Smooth muscle cell (in vitro differentiated cells): Measurements from ENCODE around the gene PDXDC1. TPM values are rescaled to one million over a fixed set of nuclear protein-coding genes. Genes with fewer than 3 reads are reported as not detected.
"Not testable (repeated sequence)": the region's sequence is repeated elsewhere in the genome, so short reads cannot be mapped to it uniquely, and the experiment has no call there.

ENCODE experiments used
- DNase-seq: peaks from one replicate; lab custom pipeline; 2025; ENCODE audit not compliant: unreplicated experiment; lab: John Stamatoyannopoulos, UW
- H2AFZ ChIP-seq: fragments of 200-600 bp; sonication (generic); 2 replicates; pipeline ENCODE4 v1.6.0; 2016; ENCODE audit warnings: antibody characterized with exemption, low read depth, mild to moderate bottlenecking
- H3F3A ChIP-seq: fragments of 200-600 bp; sonication (generic); 2 replicates; pipeline ENCODE4 v1.6.0; 2017; ENCODE audit warnings: antibody characterized with exemption, low read depth
- H3K27ac ChIP-seq: fragments of 200-600 bp; sonication (generic); 2 replicates; pipeline ENCODE4 v1.5.1; 2016; ENCODE audit warnings: low read depth, mild to moderate bottlenecking
- H3K27me3 ChIP-seq: fragments of 200-600 bp; sonication (generic); 2 replicates; pipeline ENCODE4 v1.6.1; 2016; ENCODE audit warnings: low read depth, mild to moderate bottlenecking
- H3K36me3 ChIP-seq: fragments of 200-600 bp; sonication (generic); 2 replicates; pipeline ENCODE4 v1.5.1; 2016; ENCODE audit warnings: low read depth
- H3K4me1 ChIP-seq: fragments of 200-600 bp; sonication (generic); 2 replicates; pipeline ENCODE4 v1.5.1; 2016; ENCODE audit warnings: low read depth
- H3K4me2 ChIP-seq: fragments of 200-600 bp; sonication (generic); 2 replicates; pipeline ENCODE4 v1.6.0; 2016; ENCODE audit warnings: mild to moderate bottlenecking
- H3K4me3 ChIP-seq: fragments of 200-600 bp; sonication (generic); 2 replicates; pipeline ENCODE4 v1.5.1; 2016; ENCODE audit warnings: mild to moderate bottlenecking
- H3K79me2 ChIP-seq: fragments of 200-600 bp; sonication (generic); 2 replicates; pipeline ENCODE4 v1.6.0; 2016; ENCODE audit warnings: low read depth, mild to moderate bottlenecking
- H3K9ac ChIP-seq: fragments of 200-600 bp; sonication (generic); 2 replicates; pipeline ENCODE4 v1.6.0; 2016; ENCODE audit warnings: low read depth
- H3K9me3 ChIP-seq: fragments of 200-600 bp; sonication (generic); replicated peaks from 2 replicates; pipeline ENCODE4 v1.5.1; 2016; ENCODE audit warnings: low read depth
- H4K20me1 ChIP-seq: fragments of 200-600 bp; sonication (generic); 2 replicates; pipeline ENCODE4 v1.6.0; 2016; ENCODE audit warnings: low read depth
- WGBS: methylation state at CpG from one replicate; pipeline ENCODE4 v1.1.7; 2016; ENCODE audit warnings: low lambda C conversion rate; 5-methylcytosine and 5-hydroxymethylcytosine counted together
- polyA plus RNA-seq: library from polyadenylated mRNA; unstranded; fragments of >200 nt; fragmentation: Nextera tagmentation; extraction: Ambion mirVana; gene quantifications from 2 replicates; pipeline ENCODE4 v1.2.1, GENCODE V29; 2016
- total RNA-seq: library from RNA; depleted of rRNA; stranded (reverse); fragments of >200 nt; gene quantifications from 2 replicates; pipeline ENCODE4 v1.2.3, GENCODE V29; 2014
- TF ChIP-seq, protein P1 (sequence below): fragments of 200-600 bp; sonication (generic); IDR thresholded peaks from 2 replicates; pipeline ENCODE4 v1.5.1; 2017; ENCODE audit warnings: borderline replicate concordance, mild to moderate bottlenecking, antibody characterized with exemption; ENCODE audit not compliant: insufficient read depth, poor library complexity, severe bottlenecking

The PDXDC1 gene
- total and polyA plus RNA-seq, 2 experiments from 2014 or later = 102 to 113 TPM

DNA sequence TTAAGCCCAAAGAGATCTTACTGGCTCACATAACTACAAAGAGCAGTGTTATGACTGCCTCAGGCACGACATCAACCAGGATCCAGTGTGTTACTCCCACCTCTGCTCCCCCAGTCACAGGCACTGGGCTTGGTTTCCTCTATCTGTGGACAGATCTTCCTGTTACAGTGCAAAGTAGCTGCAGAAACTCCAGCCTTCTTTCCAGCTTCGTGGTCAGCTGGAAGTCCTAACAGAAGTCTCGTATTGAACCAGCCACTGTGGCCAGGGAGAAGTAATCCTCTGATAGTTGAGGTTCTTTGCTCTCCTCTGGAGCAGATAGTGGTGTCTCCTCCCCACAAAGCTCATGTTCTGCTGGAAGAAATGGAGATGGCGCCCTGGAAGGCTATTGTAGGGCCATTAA lies 41.5 kb downstream of the PDXDC1 start:
- peak overlapping the region; percentile 88 for H3K27ac ChIP-seq
- H3K9ac ChIP-seq = peak overlapping the region; percentile 1
- 40% methylated on average over 4 of the region's 4 CpGs for WGBS
- H3K36me3 ChIP-seq = peaks cover 13% of the 10 kb centered on the region
- H3K4me1 ChIP-seq, DNase-seq, H3K79me2 ChIP-seq, H3K4me3 ChIP-seq, H3K9me3 ChIP-seq, H2AFZ ChIP-seq, H3K27me3 ChIP-seq: not testable (repeated sequence)
- peak overlapping the region; percentile 5 for H3K4me2 ChIP-seq
- peaks cover 46% of the 10 kb centered on the region for H3F3A ChIP-seq
- peaks cover 69% of the 10 kb centered on the region for H4K20me1 ChIP-seq

DNA sequence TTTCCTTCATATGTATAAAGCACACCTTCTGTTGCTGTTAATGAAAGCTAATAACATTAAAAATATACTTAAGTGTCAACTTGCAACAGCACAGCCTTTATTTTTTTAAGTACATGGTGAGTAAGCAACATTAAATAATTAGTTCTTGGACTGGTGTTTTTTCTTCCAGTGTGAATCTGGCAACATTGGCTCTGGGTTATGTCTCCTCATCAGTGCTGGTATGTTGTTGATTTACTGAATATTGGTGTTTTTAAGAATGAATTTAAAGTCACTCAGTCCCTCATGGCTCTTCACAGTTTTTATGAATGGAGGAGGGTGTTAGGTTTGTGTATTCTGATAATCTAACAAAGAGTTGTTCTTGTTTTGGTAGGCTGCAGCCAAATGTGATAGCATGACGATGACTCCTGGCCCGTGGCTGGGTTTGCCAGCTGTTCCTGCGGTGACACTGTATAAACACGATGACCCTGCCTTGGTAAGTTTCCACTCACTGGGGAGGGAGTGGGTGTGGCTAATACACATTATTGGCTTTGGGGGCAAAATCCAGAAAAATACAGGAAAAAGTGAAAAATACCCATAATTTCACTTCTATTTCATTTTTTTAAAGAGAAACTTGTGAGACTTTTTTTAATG lies 42.2 kb downstream of the PDXDC1 start:
- H2AFZ ChIP-seq, H3K4me1 ChIP-seq, H3K9me3 ChIP-seq, H3K27me3 ChIP-seq, DNase-seq, H3K4me3 ChIP-seq, H3K79me2 ChIP-seq: not testable (repeated sequence)
- Histone ChIP-seq H4K20me1 (peaks cover 75% of the 10 kb centered on the region), H3F3A (peaks cover 48% of the 10 kb centered on the region), H3K4me2 (peak overlapping the region; percentile 18), H3K36me3 (peaks cover 13% of the 10 kb centered on the region), H3K9ac (peak overlapping the region; percentile 1), H3K27ac (peak overlapping the region; percentile 88)
- 29% methylated on average over 4 of the region's 4 CpGs for WGBS

DNA sequence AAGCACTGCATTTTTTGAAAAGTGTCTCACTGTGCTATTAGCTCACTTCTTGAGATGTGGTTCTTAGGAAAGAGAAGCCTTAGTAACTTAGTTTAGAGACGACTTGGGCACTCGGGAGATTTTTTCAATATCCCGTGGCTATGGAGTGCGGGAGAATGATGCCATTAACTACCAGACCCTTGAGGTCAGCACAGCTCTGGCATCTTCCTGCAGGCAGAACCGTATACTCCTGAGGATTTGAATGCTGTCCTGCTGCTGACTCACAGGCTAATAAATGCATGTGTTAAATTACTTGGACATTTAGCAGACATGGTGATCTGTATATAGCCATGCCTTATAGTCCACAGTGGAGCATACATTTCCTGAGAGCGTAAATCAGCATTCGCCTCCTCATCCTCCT lies 46.6 kb downstream of the PDXDC1 start:
- H3K27ac ChIP-seq = peak overlapping the region; percentile 65

DNA sequence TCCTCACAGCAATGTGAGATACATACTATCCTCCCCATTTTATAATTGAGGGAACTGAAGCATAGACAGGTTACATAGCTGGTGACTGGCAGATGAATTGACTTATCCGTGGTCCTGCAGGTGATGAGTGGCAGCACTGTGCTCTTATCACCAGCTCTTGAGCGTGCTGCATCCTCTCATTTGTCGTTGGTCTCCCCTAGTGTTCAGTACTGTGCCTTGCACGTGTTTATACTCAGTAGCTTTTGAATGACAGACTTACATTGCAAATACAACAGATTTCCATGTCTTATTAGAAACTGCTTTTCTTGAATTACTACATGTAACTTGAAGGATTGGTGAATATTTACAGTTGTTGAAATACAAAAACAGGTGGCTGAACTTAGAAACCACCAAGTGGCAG lies 47.4 kb downstream of the PDXDC1 start:
- H2AFZ ChIP-seq, H3K4me2 ChIP-seq, H3K4me3 ChIP-seq, H3K9me3 ChIP-seq, H3K9ac ChIP-seq, H3K4me1 ChIP-seq, H3K27me3 ChIP-seq, DNase-seq: not testable (repeated sequence)
- Histone ChIP-seq H3K36me3 (peaks cover 15% of the 10 kb centered on the region), H3F3A (peaks cover 43% of the 10 kb centered on the region), H3K79me2 (peaks cover 31% of the 10 kb centered on the region), H4K20me1 (peaks cover 90% of the 10 kb centered on the region), H3K27ac (peak overlapping the region; percentile 65)
- TF ChIP-seq, protein P1, sequence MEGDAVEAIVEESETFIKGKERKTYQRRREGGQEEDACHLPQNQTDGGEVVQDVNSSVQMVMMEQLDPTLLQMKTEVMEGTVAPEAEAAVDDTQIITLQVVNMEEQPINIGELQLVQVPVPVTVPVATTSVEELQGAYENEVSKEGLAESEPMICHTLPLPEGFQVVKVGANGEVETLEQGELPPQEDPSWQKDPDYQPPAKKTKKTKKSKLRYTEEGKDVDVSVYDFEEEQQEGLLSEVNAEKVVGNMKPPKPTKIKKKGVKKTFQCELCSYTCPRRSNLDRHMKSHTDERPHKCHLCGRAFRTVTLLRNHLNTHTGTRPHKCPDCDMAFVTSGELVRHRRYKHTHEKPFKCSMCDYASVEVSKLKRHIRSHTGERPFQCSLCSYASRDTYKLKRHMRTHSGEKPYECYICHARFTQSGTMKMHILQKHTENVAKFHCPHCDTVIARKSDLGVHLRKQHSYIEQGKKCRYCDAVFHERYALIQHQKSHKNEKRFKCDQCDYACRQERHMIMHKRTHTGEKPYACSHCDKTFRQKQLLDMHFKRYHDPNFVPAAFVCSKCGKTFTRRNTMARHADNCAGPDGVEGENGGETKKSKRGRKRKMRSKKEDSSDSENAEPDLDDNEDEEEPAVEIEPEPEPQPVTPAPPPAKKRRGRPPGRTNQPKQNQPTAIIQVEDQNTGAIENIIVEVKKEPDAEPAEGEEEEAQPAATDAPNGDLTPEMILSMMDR = peak; percentile 18
- 50% methylated on average over 4 of the region's 4 CpGs for WGBS

More for the DNA sequence above, 46.6 kb downstream of the PDXDC1 start:
- not testable (repeated sequence) for H2AFZ ChIP-seq, H3K9me3 ChIP-seq, H3K4me1 ChIP-seq, DNase-seq, H3K27me3 ChIP-seq, H3K4me3 ChIP-seq, H3K9ac ChIP-seq
- H3K36me3 ChIP-seq = peaks cover 15% of the 10 kb centered on the region
- peaks cover 25% of the 10 kb centered on the region for H3K79me2 ChIP-seq
- H3K4me2 ChIP-seq = peak overlapping the region; percentile 15
- peaks cover 47% of the 10 kb centered on the region for H3F3A ChIP-seq
- WGBS = 9% methylated on average over 7 of the region's 7 CpGs
- peaks cover 89% of the 10 kb centered on the region for H4K20me1 ChIP-seq

DNA sequence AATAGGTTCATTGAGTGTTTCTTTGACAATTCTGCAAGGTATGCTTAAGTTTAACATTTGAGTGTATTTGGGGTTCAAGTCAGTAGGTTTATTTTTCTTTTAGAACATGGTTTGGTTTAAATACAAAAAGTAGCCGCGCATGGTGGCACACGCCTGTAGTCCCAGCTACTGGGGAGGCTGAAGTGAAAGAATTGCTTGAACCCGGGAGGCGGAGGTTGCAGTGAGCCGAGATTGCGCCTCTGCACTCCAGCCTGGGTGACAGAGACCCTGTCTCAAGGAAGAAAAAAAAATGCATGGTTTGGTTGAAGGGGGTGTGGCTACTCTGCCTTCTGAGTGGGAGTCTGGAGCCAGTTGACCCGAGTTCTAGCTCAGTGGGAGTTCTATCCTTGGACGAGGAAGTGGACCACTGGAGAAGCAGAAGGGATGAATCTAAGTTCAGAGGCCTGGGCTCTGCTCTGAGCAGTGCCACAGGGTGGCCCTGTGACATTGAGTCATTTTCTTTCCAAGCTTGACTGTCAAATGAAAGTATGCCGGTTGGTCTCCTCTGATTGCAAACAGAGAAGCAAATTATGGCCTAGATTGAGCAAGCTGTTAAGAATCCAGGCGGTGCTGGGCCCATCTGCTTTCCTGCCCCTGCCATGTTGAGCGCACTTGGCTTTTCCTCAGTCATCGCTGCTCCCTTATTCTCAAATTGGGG lies 48.7 kb downstream of the PDXDC1 start:
- not testable (repeated sequence) for H3K4me3 ChIP-seq, H3K27me3 ChIP-seq, DNase-seq, H3K4me1 ChIP-seq, H3K4me2 ChIP-seq, H3K9ac ChIP-seq, H2AFZ ChIP-seq, H3K9me3 ChIP-seq
- 79% methylated on average over 13 of the region's 13 CpGs for WGBS
- peaks cover 31% of the 10 kb centered on the region for H3K79me2 ChIP-seq
- H4K20me1 ChIP-seq = peaks cover 92% of the 10 kb centered on the region
- H3K36me3 ChIP-seq = peaks cover 12% of the 10 kb centered on the region
- peak overlapping the region; percentile 76 for H3K27ac ChIP-seq
- peaks cover 40% of the 10 kb centered on the region for H3F3A ChIP-seq

DNA sequence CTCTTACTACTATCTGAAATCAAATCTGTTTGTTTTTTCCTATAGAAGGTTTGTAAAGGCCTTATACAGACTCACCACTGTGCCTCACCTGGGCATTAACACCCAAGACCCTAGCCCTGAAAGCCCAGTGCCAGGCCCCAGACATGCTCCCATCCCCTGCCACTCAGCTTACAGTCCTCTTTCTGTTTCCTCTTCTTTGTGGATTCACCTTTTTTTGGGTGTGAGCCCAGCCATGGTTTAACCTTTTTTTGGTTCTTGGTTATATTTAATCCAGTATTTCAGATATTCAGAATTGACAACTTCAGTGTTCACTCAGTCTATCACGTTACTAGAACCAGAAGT lies 50.0 kb downstream of the PDXDC1 start:
- Histone ChIP-seq H3K27ac (peak overlapping the region; percentile 76), H3K79me2 (peaks cover 25% of the 10 kb centered on the region)
- H3K4me1 ChIP-seq = not testable (repeated sequence)

DNA sequence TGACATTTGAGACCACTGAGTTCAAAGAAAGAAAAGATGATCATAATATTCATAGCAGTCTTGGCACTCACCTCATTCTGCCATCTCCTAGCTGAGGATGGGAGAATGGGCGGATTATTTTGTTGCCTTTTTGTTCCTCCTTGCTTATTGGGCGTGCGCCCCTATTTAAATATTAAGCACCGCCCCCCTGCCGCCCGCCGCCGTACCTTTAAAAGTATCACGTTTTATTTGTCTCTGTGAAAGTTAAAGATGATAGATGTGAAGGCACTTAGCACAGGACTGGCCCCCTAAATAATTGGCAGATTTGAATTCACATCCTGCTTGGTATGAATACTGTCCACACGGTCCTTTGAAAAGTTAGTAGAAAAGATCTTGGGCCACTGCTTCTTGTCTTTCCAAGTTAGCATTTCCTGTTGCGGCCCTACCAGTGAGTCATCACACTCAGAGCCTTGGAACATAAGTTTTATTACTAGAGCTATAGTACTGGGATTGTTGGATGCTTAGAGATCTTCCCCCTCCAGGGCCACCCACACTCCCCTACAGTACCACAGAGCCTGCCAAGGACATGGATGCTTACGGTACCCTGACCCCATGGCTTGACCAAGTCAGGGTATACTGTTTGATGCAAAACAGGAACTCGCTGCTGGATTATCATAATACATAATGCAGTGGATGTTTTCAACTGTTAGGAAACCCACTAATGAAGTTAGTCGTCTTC lies 50.6 kb downstream of the PDXDC1 start:
- H3K9me3 ChIP-seq, H2AFZ ChIP-seq, H3K36me3 ChIP-seq, H3K4me3 ChIP-seq, H3K9ac ChIP-seq, H3K4me1 ChIP-seq, H3K27me3 ChIP-seq, DNase-seq: not testable (repeated sequence)
- 67% methylated on average over 14 of the region's 14 CpGs for WGBS
- Histone ChIP-seq H3F3A (peaks cover 38% of the 10 kb centered on the region), H4K20me1 (peaks cover 95% of the 10 kb centered on the region), H3K4me2 (peak overlapping the region; percentile 42), H3K27ac (peak overlapping the region; percentile 76), H3K79me2 (peaks cover 25% of the 10 kb centered on the region)

More for the DNA sequence above, 50.0 kb downstream of the PDXDC1 start:
- H2AFZ ChIP-seq, H3K9me3 ChIP-seq, H3K36me3 ChIP-seq, H3K9ac ChIP-seq, H3K4me3 ChIP-seq, DNase-seq, H3K27me3 ChIP-seq: not testable (repeated sequence)
- 87% methylated on average over 1 of the region's 1 CpG for WGBS
- Histone ChIP-seq H3K4me2 (peak overlapping the region; percentile 42), H4K20me1 (peaks cover 95% of the 10 kb centered on the region), H3F3A (peaks cover 42% of the 10 kb centered on the region)
